Breast epithelium (tissue), 4 donors: ENCODE data around the gene STAMBPL1. TPM values are rescaled to one million over a fixed set of nuclear protein-coding genes. Genes with fewer than 3 reads are reported as not detected.

Experiments
- DNase-seq, 2 donors: peaks; one replicate each; pipeline ENCODE4 v3.0.0-alpha.2; 2019; ENCODE audit warnings: low spot score in 2 of 2
- H3K27ac ChIP-seq, 2 donors: fragments of 200-600 bp; sonication (generic) in 1 of 2; one replicate each; pipeline ENCODE4 v1.5.1; 2016 to 2019; ENCODE audit warnings: mild to moderate bottlenecking in 1 of 2
- H3K27me3 ChIP-seq, 2 donors: fragments of 200-600 bp; sonication (generic) in 1 of 2; one replicate each; pipeline versions ENCODE4 v1.5.1 to v1.6.0; 2017 to 2019; ENCODE audit warnings: control low read depth in 1 of 2, mild to moderate bottlenecking in 1 of 2
- H3K36me3 ChIP-seq: fragments of 200-600 bp; one replicate; pipeline ENCODE4 v1.5.1; 2019
- H3K4me1 ChIP-seq, 2 donors: fragments of 200-600 bp; sonication (generic); one replicate each; pipeline ENCODE4 v1.5.1; 2016 to 2019; ENCODE audit warnings: control low read depth in 1 of 2
- H3K4me3 ChIP-seq, 3 donors: fragments of 200-600 bp; sonication (generic); 1 replicate in 2 of 3; 2 replicates in 1 of 3; pipeline ENCODE4 v1.5.1; 2016 to 2019; ENCODE audit warnings: mild to moderate bottlenecking in 3 of 3, moderate library complexity in 2 of 3
- H3K9me3 ChIP-seq, 2 donors: fragments of 200-600 bp; sonication (generic) in 1 of 2; one replicate each; pipeline ENCODE4 v1.5.1; 2016 to 2019; ENCODE audit warnings: control low read depth in 1 of 2
- CTCF ChIP-seq, 3 donors: fragments of 450-650 bp; IDR thresholded peaks; one replicate each; pipeline ENCODE4 v1.5.1; 2016 to 2017; ENCODE audit warnings: antibody characterized with exemption in 3 of 3, mild to moderate bottlenecking in 3 of 3, moderate library complexity in 3 of 3
- POLR2A ChIP-seq: fragments of 450-650 bp; IDR thresholded peaks from one replicate; pipeline ENCODE4 v1.6.1; 2016; ENCODE audit warnings: antibody characterized with exemption, mild to moderate bottlenecking, moderate library complexity
- POLR2AphosphoS5 ChIP-seq, 3 donors: sonication (generic); formaldehyde crosslinking; IDR thresholded peaks; one replicate each; pipeline ENCODE4 v1.6.1; 2017; ENCODE audit warnings: antibody characterized with exemption in 3 of 3
- intact Hi-C: fragments of 100-400 bp; cut with DNase I; formaldehyde crosslinking; loops from one replicate; pipeline ENCODE4 v1.15.1; 2023; ENCODE audit warnings: low total_unique reads
- total RNA-seq, 3 donors: library from RNA; depleted of rRNA; stranded (reverse); fragments of >200 nt; gene quantifications; one replicate each; pipeline ENCODE4 v1.1.0, GENCODE V29; 2016

STAMBPL1 gene
- total RNA-seq, 3 donors from 2014 or later, result 17.1 to 21.0 (median 17.9) TPM

GRCh38 chr10:88898727-88899126 lies 18.7 kb downstream of the STAMBPL1 start:
- intact Hi-C loops, result no loop called here
- no peak for DNase-seq
- no peak overlapping the region for H3K4me3 ChIP-seq
- no peaks in the 10 kb centered on the region for H3K4me1 ChIP-seq
- H3K27me3 ChIP-seq, result no peaks in the 10 kb centered on the region
- no peaks in the 10 kb centered on the region for H3K9me3 ChIP-seq
- H3K36me3 ChIP-seq, result no peaks in the 10 kb centered on the region
- no peak overlapping the region for H3K27ac ChIP-seq
- TF ChIP-seq POLR2A (no peak), POLR2AphosphoS5 (IDR thresholded peaks at IDR 0.05) (no peak), CTCF (IDR thresholded peaks at IDR 0.05) (no peak)

- Histone ChIP-seq H3K27ac (no peak overlapping the region), H3K9me3 (no peaks in the 10 kb centered on the region), H3K4me3 (no peak overlapping the region), H3K4me1 (no peaks in the 10 kb centered on the region), H3K27me3 (no peaks in the 10 kb centered on the region), H3K36me3 (no peaks in the 10 kb centered on the region)
- no peak for TF ChIP-seq POLR2A
- no peak for TF ChIP-seq CTCF (IDR thresholded peaks at IDR 0.05)
- no peak for TF ChIP-seq POLR2AphosphoS5 (IDR thresholded peaks at IDR 0.05)
- intact Hi-C loops, result no loop called here
- DNase-seq, result no peak
These were observed 19.8 kb downstream of the STAMBPL1 start for GRCh38 chr10:88899886-88900285.

- no peaks in the 10 kb centered on the region for H3K4me1 ChIP-seq
These were observed 21.4 kb downstream of the STAMBPL1 start for GRCh38 chr10:88901206-88901983.

GRCh38 chr10:88901984-88902789 lies 22.1 kb downstream of the STAMBPL1 start:
- intact Hi-C loops, result no loop called here
- Histone ChIP-seq H3K9me3 (no peaks in the 10 kb centered on the region), H3K4me1 (no peaks in the 10 kb centered on the region), H3K36me3 (no peaks in the 10 kb centered on the region), H3K4me3 (no peak overlapping the region), H3K27ac (no peak overlapping the region), H3K27me3 (no peaks in the 10 kb centered on the region)
- no peak for TF ChIP-seq CTCF (IDR thresholded peaks at IDR 0.05)
- TF ChIP-seq POLR2AphosphoS5 (IDR thresholded peaks at IDR 0.05), result no peak
- TF ChIP-seq POLR2A, result no peak
- DNase-seq, result no peak

More at GRCh38 chr10:88901206-88901983, 21.4 kb downstream of the STAMBPL1 start:
- Histone ChIP-seq H3K4me3 (no peak overlapping the region), H3K9me3 (no peaks in the 10 kb centered on the region), H3K36me3 (no peaks in the 10 kb centered on the region), H3K27ac (no peak overlapping the region), H3K27me3 (no peaks in the 10 kb centered on the region)
- TF ChIP-seq CTCF (IDR thresholded peaks at IDR 0.05) (no peak), POLR2A (no peak), POLR2AphosphoS5 (IDR thresholded peaks at IDR 0.05) (no peak)
- DNase-seq, result no peak
- intact Hi-C loops, result no loop called here

- H3K27ac ChIP-seq, result no peak overlapping the region
- intact Hi-C loops, result no loop called here
- no peaks in the 10 kb centered on the region for H3K27me3 ChIP-seq
- TF ChIP-seq CTCF (IDR thresholded peaks at IDR 0.05) (no peak), POLR2AphosphoS5 (IDR thresholded peaks at IDR 0.05) (no peak), POLR2A (no peak)
- H3K4me1 ChIP-seq, result no peaks in the 10 kb centered on the region
- no peak for DNase-seq
- no peak overlapping the region for H3K4me3 ChIP-seq
- no peaks in the 10 kb centered on the region for H3K36me3 ChIP-seq
- H3K9me3 ChIP-seq, result no peaks in the 10 kb centered on the region
These were observed 23.7 kb downstream of the STAMBPL1 start for GRCh38 chr10:88903715-88904114.
